ENCODE data around the gene PYDC1.
A peak's percentile ranks its signal among the peaks of the same experiment; 100 is the strongest.

DNA sequence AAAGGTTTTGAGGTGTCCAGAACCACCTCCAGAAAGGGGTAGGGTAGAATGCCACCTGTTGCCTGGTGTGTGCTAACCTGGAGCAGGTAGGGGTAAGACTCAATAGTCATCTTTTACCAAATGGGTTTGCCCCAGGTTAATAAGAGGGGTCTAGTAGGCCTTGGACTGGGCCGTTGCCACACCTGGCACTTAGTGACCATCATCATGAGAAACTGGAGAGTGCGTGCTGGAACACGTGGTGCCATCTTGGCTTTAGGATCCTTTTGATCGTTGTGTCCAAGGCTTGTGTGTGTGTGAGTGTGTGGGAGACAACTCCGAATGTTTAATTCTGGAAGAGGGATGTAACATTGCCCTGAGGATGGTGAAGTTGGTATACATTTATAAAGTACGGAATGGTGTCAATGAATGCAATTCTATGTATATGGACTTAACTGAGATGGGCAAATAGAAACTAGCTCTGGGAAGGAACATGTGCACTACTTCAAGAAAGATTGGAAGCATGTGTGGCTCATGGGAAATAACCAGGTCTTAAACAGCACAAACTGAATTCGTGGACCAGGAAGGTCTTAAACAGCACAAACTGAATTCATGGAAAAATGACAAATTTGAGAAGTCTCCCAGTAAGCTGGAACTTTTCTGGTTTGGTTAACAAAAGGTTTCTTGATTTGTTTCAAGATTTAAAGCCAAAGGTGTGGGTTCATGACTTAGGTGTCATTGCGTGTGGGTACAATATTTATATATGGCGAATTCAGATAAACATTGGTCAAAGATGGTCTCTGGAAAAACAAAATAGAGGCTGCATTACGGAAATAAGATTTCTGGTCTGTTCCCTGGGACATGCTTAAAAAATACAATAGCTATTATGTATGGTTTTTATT lies 29.8 kb downstream of the PYDC1 start:
- TF ChIP-seq POLR2AphosphoS5 (IDR thresholded peaks at IDR 0.05; ENCODE audit: low read depth, low read length): peak; percentile 72
- TF ChIP-seq POLR2A (IDR thresholded peaks at IDR 0.05; ENCODE audit: low read depth, low read length): peak; percentile 28
- TF ChIP-seq TAF1 (IDR thresholded peaks at IDR 0.05; ENCODE audit: low read depth, low read length): no peak
- no peak for TF ChIP-seq SPI1 (IDR thresholded peaks at IDR 0.05; ENCODE audit: low read depth, low read length)
- TF ChIP-seq POU2F2 (IDR thresholded peaks at IDR 0.05; ENCODE audit: low read depth, low read length): 0 out of 2 replicates have a peak, but pooled peaks have one; percentile 12

Measured in GM12891 (cell line).